ENCODE data around the gene EPPIN. TPM values are rescaled to one million over a fixed set of nuclear protein-coding genes. Genes with fewer than 3 reads are reported as not detected.

Gene EPPIN
- not detected for total RNA-seq
- long read RNA-seq, donor 1: 0 reads
- long read RNA-seq, donor 2: 0 reads

DNA sequence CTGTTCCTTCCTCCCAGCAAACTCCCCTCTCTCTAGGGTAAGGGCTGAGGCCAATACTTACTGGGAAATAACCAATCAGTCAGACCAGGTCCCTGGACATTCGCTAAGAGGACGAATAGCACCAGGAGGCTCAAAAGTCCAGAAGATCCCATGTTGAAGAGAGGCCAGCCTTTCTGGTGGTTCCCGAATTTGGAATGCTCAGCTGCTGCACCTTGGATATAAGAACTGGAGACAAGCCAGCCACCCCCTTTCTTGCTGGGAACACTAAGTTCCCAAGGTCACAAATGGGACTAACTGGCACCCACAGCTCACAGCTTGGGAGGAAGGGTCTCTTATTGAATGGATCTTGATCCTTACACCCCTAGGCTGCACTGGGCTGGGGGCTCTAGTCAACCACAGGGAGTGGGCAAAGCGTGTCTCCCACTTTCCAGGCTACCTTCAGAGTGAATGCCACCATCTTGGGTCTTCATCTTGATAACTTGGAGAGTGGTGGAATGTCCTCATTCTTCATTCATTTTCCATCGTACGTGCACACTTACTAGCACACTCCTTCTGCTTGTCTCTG is at the start of gene EPPIN:
EPPIN (minus strand) TSS at position 196 of the 565 bp plus-strand sequence; CDS start at position 152, 44 bp downstream.
- Histone ChIP-seq H3K36me3 (ENCODE audit: low read depth) (no peaks in the 10 kb centered on the region), H3K4me3 (no peak within 1 kb of the TSS), H3K4me1 (ENCODE audit: low read depth) (peaks cover 3% of the 10 kb centered on the region), H3K9me3 (no peaks in the 10 kb centered on the region)
- DNase-seq (no peak), ATAC-seq (no peak)
- intact Hi-C loops (cut with DNase I, micrococcal nuclease): no loop called here
- TF ChIP-seq, protein P1, sequence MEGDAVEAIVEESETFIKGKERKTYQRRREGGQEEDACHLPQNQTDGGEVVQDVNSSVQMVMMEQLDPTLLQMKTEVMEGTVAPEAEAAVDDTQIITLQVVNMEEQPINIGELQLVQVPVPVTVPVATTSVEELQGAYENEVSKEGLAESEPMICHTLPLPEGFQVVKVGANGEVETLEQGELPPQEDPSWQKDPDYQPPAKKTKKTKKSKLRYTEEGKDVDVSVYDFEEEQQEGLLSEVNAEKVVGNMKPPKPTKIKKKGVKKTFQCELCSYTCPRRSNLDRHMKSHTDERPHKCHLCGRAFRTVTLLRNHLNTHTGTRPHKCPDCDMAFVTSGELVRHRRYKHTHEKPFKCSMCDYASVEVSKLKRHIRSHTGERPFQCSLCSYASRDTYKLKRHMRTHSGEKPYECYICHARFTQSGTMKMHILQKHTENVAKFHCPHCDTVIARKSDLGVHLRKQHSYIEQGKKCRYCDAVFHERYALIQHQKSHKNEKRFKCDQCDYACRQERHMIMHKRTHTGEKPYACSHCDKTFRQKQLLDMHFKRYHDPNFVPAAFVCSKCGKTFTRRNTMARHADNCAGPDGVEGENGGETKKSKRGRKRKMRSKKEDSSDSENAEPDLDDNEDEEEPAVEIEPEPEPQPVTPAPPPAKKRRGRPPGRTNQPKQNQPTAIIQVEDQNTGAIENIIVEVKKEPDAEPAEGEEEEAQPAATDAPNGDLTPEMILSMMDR (IDR thresholded peaks at IDR 0.05): no peak

DNA sequence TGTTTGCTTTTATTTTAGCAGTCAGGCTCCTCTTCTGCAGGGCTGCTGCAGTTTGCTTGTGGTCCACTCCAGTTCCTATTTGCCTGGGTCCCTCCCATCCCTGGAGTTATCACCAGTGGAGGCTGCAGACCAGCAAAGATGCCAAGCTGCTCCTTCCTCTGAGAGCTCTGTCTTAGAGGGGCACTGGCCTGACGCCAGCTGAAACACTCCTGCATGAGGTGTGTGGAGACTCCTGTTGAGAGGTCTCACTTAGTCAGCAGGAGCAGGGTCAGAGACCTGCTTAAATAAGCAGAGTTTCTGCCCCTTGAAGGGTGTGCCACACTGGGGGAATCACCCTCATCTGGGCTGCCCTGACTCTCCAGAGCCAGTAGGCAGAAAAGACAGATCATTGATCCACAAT is 48.0 kb upstream of the EPPIN start:
- ATAC-seq: no peak
- H3K9me3 ChIP-seq: no peaks in the 10 kb centered on the region
- no peak for DNase-seq
- intact Hi-C loops (cut with DNase I, micrococcal nuclease): no loop called here
- TF ChIP-seq, protein P1 (IDR thresholded peaks at IDR 0.05): no peak
- no peaks in the 10 kb centered on the region for H3K4me1 ChIP-seq (ENCODE audit: low read depth)
- H3K36me3 ChIP-seq (ENCODE audit: low read depth): no peaks in the 10 kb centered on the region
- no peak overlapping the region for H3K4me3 ChIP-seq

DNA sequence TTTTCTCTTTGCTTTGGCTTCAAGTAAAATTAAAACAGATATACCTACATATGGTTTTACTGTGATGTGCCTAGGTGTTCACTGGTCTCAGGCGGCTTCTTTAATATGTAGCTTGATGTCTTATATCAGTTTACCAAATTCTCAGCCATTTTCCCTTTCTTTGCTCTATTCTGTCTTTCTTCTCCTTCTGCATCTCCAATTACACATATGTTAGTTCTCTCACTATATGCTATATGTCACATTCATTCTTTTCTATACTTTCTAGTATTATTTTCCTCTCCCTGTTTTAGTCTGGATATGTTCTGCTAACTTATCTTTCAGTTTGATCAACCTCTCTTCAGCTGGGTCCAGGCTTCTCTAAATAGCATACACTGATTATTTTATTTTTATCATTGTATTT is 46.3 kb upstream of the EPPIN start:
- no peak for DNase-seq
- TF ChIP-seq, protein P1 (IDR thresholded peaks at IDR 0.05): no peak
- ATAC-seq: no peak
- no peaks in the 10 kb centered on the region for H3K9me3 ChIP-seq
- intact Hi-C loops (cut with DNase I, micrococcal nuclease): no loop called here
- H3K4me1 ChIP-seq (ENCODE audit: low read depth): no peaks in the 10 kb centered on the region
- H3K36me3 ChIP-seq (ENCODE audit: low read depth): no peaks in the 10 kb centered on the region
- H3K4me3 ChIP-seq: no peak overlapping the region

DNA sequence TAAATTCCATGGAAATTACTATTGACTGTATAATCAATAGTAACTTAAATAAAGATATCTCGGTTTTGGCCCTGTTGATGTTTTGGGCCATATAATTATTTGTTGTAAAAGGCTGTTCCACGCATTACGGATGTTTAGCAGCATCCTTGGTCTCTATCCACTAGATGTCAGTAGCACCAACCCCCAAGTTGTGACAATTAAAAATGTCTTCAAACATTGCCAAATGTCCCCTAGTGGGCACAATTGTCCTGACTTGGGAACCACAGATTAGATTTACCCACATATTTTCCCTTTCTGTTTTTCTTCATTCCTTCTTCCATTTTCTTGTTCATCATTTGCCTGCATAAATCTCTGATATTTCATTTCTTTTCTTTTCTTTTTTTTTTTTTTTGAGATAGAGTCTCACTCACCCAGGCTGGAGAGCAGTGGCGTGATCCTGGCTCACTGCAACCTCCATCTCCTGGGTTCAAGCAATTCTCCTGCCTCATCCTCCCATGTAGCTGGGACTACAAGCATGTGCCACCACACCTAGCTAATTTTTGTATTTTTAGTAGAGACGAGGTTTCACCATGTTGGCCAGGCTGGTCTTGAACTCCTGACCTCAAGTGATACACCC is 45.5 kb upstream of the EPPIN start:
- intact Hi-C loops (cut with DNase I, micrococcal nuclease): no loop called here
- H3K36me3 ChIP-seq (ENCODE audit: low read depth): no peaks in the 10 kb centered on the region
- no peak overlapping the region for H3K4me3 ChIP-seq
- DNase-seq (peak in 1 of 3 donors; percentile 51), ATAC-seq (peak; percentile 79)
- TF ChIP-seq, protein P1 (IDR thresholded peaks at IDR 0.05): peak; percentile 63
- H3K9me3 ChIP-seq: no peaks in the 10 kb centered on the region
- no peaks in the 10 kb centered on the region for H3K4me1 ChIP-seq (ENCODE audit: low read depth)

DNA sequence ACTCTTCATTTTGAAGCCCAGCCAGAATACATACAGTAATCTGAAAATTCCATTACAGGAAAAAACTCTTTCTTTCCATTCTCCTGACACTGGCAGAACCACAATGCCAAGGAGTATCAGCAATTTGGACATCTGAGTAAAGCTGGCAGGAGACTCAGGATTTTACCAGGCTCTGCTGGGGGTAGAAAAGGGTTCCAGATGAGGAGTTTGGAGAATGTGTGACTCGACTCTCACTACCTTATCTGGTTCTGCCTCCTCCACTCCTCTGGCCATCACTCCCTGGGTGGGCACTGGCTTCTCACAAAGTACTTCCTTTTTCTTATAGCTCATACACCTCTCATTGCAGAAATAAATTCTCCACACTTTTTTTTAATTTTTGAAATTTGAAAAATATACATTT is 42.5 kb upstream of the EPPIN start:
- no peak for ATAC-seq
- intact Hi-C loops (cut with DNase I, micrococcal nuclease): no loop called here

More for the DNA sequence above, 42.5 kb upstream of the EPPIN start:
- Histone ChIP-seq H3K36me3 (ENCODE audit: low read depth) (no peaks in the 10 kb centered on the region), H3K9me3 (no peaks in the 10 kb centered on the region), H3K4me3 (no peak overlapping the region), H3K4me1 (ENCODE audit: low read depth) (no peaks in the 10 kb centered on the region)
- DNase-seq: no peak
- TF ChIP-seq, protein P1 (IDR thresholded peaks at IDR 0.05): no peak

Measured in mucosa of descending colon (tissue), 3 donors.